Lung (tissue), 12 donors: Measurements from ENCODE around the gene DNAJC4. TPM values are rescaled to one million over a fixed set of nuclear protein-coding genes. Genes with fewer than 3 reads are reported as not detected.

ENCODE experiments used
- ATAC-seq: fragments of 200-7000 bp; cut with Tn5 transposase; one replicate; pipeline ENCODE4 v1.9.1; 2020; ENCODE audit warnings: moderate number of reproducible peaks; ENCODE audit not compliant: insufficient read depth, low FRiP score
- DNase-seq, 3 donors: peaks; one replicate each; pipeline ENCODE4 v3.0.0-alpha.2; 2013 to 2017
- H3K27ac ChIP-seq, 2 donors: one replicate each; pipeline ENCODE4 v1.5.1; 2013; ENCODE audit warnings: mild to moderate bottlenecking in 2 of 2, moderate library complexity in 2 of 2, control low read depth in 1 of 2, inconsistent platforms in 1 of 2, low read depth in 1 of 2, low read length in 1 of 2
- H3K27me3 ChIP-seq, 3 donors: one replicate each; pipeline ENCODE4 v1.5.1; 2013; ENCODE audit warnings: low read length in 2 of 3; ENCODE audit not compliant: control insufficient read depth in 3 of 3, insufficient read depth in 3 of 3
- H3K36me3 ChIP-seq, 4 donors: one replicate each; pipeline ENCODE4 v1.5.1; 2013; ENCODE audit warnings: low read length in 4 of 4, mild to moderate bottlenecking in 1 of 4, moderate library complexity in 1 of 4; ENCODE audit not compliant: control insufficient read depth in 4 of 4, insufficient read depth in 4 of 4
- H3K4me1 ChIP-seq, 5 donors: one replicate each; pipeline ENCODE4 v1.5.1; 2013; ENCODE audit warnings: low read length in 5 of 5, mild to moderate bottlenecking in 2 of 5, moderate library complexity in 1 of 5; ENCODE audit not compliant: control insufficient read depth in 5 of 5, insufficient read depth in 5 of 5
- H3K4me3 ChIP-seq: one replicate; pipeline ENCODE4 v1.5.1; 2013; ENCODE audit warnings: mild to moderate bottlenecking, control low read depth, moderate library complexity
- H3K9ac ChIP-seq, 2 donors: one replicate each; pipeline ENCODE4 v1.5.1; 2013; ENCODE audit warnings: low read length in 2 of 2, control low read depth in 1 of 2; ENCODE audit not compliant: insufficient read depth in 1 of 2
- H3K9me3 ChIP-seq, 4 donors: one replicate each; pipeline ENCODE4 v1.5.1; 2013; ENCODE audit warnings: low read length in 3 of 4, mild to moderate bottlenecking in 1 of 4, moderate library complexity in 1 of 4; ENCODE audit not compliant: control insufficient read depth in 4 of 4, insufficient read depth in 3 of 4
- WGBS, 2 donors: extraction: QIAGEN DNeasy Blood & Tissue Kit; methylation state at CpG; one replicate each; pipeline ENCODE4 v1.1.7; 2013; 5-methylcytosine and 5-hydroxymethylcytosine counted together
- polyA plus RNA-seq, 2 donors: library from polyadenylated mRNA; stranded (reverse); fragments of 200-250 nt; gene quantifications; one replicate each; pipeline ENCODE4 v1.2.1, GENCODE V29; 2013
- total RNA-seq, 2 donors: library from RNA; depleted of rRNA in 1 of 2; stranded (reverse); fragments of >200 nt in 1 of 2; gene quantifications; one replicate each; pipeline ENCODE4 v1.2.1, GENCODE V29; 2014 to 2021
- TF ChIP-seq, protein P1 (sequence below): IDR thresholded peaks from 2 replicates; pipeline ENCODE4 v1.5.1; 2012; ENCODE audit warnings: mild to moderate bottlenecking; ENCODE audit errors: control extremely low read depth, extremely low read depth
- donor health status: control.
- donor health status: control.
- donor health status: Bipolar disorder and iron deficiency.
- donor health status: healthy.
- donor health status: DM: yes; HTN: yes; CAD: no.

DNAJC4 gene
- total and polyA plus RNA-seq, 4 donors: 22.7 to 58.4 (median 34.4) TPM

DNA sequence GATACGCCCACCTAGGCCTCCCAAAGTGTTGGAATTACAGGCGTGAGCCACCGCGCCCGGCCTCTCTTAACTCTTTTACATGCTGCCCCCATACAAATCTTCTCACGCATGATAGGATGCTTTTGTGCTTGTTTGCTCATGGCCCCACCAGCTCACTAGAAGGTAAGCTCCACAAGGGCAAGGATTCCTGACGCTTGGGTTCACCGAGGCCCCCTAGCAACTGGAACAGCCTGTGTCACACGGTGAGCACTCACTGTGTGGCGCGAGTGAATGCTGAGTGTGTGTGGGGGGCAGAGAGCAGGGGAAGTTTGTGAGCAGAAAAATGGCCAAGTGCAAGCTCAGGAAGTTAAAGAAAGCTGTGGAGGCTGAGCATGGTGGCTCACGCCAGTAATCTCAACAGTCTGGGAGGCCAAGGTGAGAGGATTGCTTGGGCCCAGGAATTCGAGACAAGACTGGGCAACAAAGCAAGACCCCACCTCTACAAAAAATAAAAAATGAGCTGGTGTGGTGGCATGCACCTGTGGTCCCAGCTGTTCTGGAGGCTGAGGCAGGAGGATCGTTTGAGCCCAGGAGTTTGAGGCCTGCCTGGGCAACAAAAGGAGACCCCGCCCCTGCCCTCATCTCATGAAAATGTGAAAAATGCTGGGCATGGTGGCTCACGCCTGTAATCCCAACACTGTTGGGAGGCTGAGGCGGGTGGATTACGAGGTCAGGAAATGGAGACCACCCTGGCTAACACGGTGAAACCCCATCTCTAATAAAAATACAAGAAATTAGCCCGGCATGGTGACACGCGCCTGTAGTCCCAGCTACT, 51.8 kb downstream of the DNAJC4 start:
- Histone ChIP-seq H3K4me3 (no peak overlapping the region), H3K27ac (no peak overlapping the region), H3K9ac (no peak overlapping the region), H3K36me3 (peaks cover 0 to 11% (median 5%) of the 10 kb centered on the region in 4 donors), H3K4me1 (peaks cover 0 to 20% (median 0%) of the 10 kb centered on the region in 5 donors), H3K9me3 (no peaks in the 10 kb centered on the region), H3K27me3 (no peaks in the 10 kb centered on the region)
- ATAC-seq (no peak), DNase-seq (no peak)
- WGBS, 2 donors: 95 to 96% methylated on average over 22 of the region's 22 CpGs
- TF ChIP-seq, protein P1, sequence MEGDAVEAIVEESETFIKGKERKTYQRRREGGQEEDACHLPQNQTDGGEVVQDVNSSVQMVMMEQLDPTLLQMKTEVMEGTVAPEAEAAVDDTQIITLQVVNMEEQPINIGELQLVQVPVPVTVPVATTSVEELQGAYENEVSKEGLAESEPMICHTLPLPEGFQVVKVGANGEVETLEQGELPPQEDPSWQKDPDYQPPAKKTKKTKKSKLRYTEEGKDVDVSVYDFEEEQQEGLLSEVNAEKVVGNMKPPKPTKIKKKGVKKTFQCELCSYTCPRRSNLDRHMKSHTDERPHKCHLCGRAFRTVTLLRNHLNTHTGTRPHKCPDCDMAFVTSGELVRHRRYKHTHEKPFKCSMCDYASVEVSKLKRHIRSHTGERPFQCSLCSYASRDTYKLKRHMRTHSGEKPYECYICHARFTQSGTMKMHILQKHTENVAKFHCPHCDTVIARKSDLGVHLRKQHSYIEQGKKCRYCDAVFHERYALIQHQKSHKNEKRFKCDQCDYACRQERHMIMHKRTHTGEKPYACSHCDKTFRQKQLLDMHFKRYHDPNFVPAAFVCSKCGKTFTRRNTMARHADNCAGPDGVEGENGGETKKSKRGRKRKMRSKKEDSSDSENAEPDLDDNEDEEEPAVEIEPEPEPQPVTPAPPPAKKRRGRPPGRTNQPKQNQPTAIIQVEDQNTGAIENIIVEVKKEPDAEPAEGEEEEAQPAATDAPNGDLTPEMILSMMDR: no peak

DNA sequence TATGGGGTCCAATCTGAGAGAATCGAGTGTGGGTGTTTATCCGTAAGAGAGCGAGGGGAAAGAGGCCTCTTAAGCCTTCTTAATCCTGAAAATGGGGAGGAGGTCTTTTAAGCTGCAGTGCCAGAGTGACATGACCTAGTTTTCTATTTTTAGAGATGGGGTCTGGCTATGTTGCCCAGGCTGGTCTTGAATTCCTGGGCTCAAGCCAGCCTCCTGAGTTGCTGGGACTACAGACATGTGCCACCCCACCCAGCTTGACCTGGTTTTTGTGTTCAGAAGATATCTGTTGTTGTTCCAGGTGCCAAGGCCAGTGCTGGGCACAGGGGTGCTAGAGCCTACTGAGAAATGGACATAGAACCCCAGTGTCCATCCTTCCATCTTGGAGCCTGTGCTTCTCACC, 52.7 kb downstream of the DNAJC4 start:
- H3K27me3 ChIP-seq: no peaks in the 10 kb centered on the region
- DNase-seq (no peak), ATAC-seq (no peak)
- no peak overlapping the region for H3K27ac ChIP-seq
- WGBS, 2 donors: 94 to 95% methylated on average over 3 of the region's 3 CpGs
- peaks cover 0 to 13% (median 3%) of the 10 kb centered on the region in 4 donors for H3K36me3 ChIP-seq
- no peak overlapping the region for H3K4me3 ChIP-seq
- H3K4me1 ChIP-seq: peaks cover 0 to 20% (median 0%) of the 10 kb centered on the region in 5 donors
- TF ChIP-seq, protein P1: no peak
- H3K9me3 ChIP-seq: no peaks in the 10 kb centered on the region
- no peak overlapping the region for H3K9ac ChIP-seq

Other genes starting within 250 kb of the DNAJC4 start
- 10 to 100 TPM; 40.8 to 72.2 TPM for gene OTUB1, start 244.1 kb upstream of the DNAJC4 start, total RNA-seq
- gene OTUB1, start 244.1 kb upstream of the DNAJC4 start, polyA plus RNA-seq: 10 to 100 TPM; 72.5 to 95.2 TPM
- under 1 TPM; 0.18 to 0.34 TPM for gene FLRT1, start 194.6 kb upstream of the DNAJC4 start, total RNA-seq
- under 1 TPM; 0.02 to 0.06 TPM for gene FLRT1, start 194.6 kb upstream of the DNAJC4 start, polyA plus RNA-seq
- gene MACROD1, start 64.4 kb upstream of the DNAJC4 start, total RNA-seq: 10 to 100 TPM; 13.6 to 24.5 TPM
- 10 to 100 TPM in 1 of 2 donors, 1 to 10 TPM in 1; 9.9 to 70.0 TPM for gene MACROD1, start 64.4 kb upstream of the DNAJC4 start, polyA plus RNA-seq
- 100 to 1,000 TPM; 107 to 122 TPM for gene STIP1, start 44.4 kb upstream of the DNAJC4 start, total RNA-seq
- 10 to 100 TPM; 75.9 to 82.1 TPM for gene STIP1, start 44.4 kb upstream of the DNAJC4 start, polyA plus RNA-seq
- gene FERMT3, start 23.8 kb upstream of the DNAJC4 start, total RNA-seq: 100 to 1,000 TPM in 1 of 2 donors, 10 to 100 TPM in 1; 17.4 to 102 TPM
- 100 to 1,000 TPM in 1 of 2 donors, 10 to 100 TPM in 1; 67.3 to 182 TPM for gene FERMT3, start 23.8 kb upstream of the DNAJC4 start, polyA plus RNA-seq
- gene TRPT1, start 4.4 kb upstream of the DNAJC4 start, total RNA-seq: 10 to 100 TPM; 18.3 to 34.0 TPM
- 10 to 100 TPM; 34.6 to 62.5 TPM for gene TRPT1, start 4.4 kb upstream of the DNAJC4 start, polyA plus RNA-seq
- 10 to 100 TPM; 23.7 to 90.2 TPM for gene NUDT22, start 4.3 kb upstream of the DNAJC4 start, total RNA-seq
- gene NUDT22, start 4.3 kb upstream of the DNAJC4 start, polyA plus RNA-seq: 10 to 100 TPM; 62.0 to 67.8 TPM
- gene VEGFB, start 4.0 kb downstream of the DNAJC4 start, total RNA-seq: 100 to 1,000 TPM in 1 of 2 donors, 10 to 100 TPM in 1; 37.8 to 124 TPM
- gene VEGFB, start 4.0 kb downstream of the DNAJC4 start, polyA plus RNA-seq: 100 to 1,000 TPM in 1 of 2 donors, 10 to 100 TPM in 1; 43.7 to 115 TPM
- 10 to 100 TPM; 65.2 to 93.0 TPM for gene FKBP2, start 10.5 kb downstream of the DNAJC4 start, total RNA-seq
- gene FKBP2, start 10.5 kb downstream of the DNAJC4 start, polyA plus RNA-seq: 100 to 1,000 TPM; 207 to 397 TPM
- 100 to 1,000 TPM in 1 of 2 donors, 10 to 100 TPM in 1; 28.2 to 185 TPM for gene PPP1R14B, start 16.4 kb downstream of the DNAJC4 start, total RNA-seq
- gene PPP1R14B, start 16.4 kb downstream of the DNAJC4 start, polyA plus RNA-seq: 100 to 1,000 TPM; 119 to 241 TPM
- 10 to 100 TPM; 18.2 to 32.0 TPM for gene PLCB3, start 21.0 kb downstream of the DNAJC4 start, total RNA-seq
- 10 to 100 TPM; 15.0 to 17.1 TPM for gene PLCB3, start 21.0 kb downstream of the DNAJC4 start, polyA plus RNA-seq
- 10 to 100 TPM; 69.5 to 74.1 TPM for gene BAD, start 54.1 kb downstream of the DNAJC4 start, total RNA-seq
- 100 to 1,000 TPM in 1 of 2 donors, 10 to 100 TPM in 1; 77.0 to 127 TPM for gene BAD, start 54.1 kb downstream of the DNAJC4 start, polyA plus RNA-seq
- 10 to 100 TPM; 14.5 to 59.1 TPM for gene GPR137, start 55.3 kb downstream of the DNAJC4 start, total RNA-seq
- gene GPR137, start 55.3 kb downstream of the DNAJC4 start, polyA plus RNA-seq: 10 to 100 TPM; 22.8 to 32.2 TPM
- gene KCNK4, start 60.8 kb downstream of the DNAJC4 start, total RNA-seq: not detected
- under 1 TPM in 1 of 2 donors, not detected in 1; 0.09 TPM for gene KCNK4, start 60.8 kb downstream of the DNAJC4 start, polyA plus RNA-seq
- under 1 TPM in 1 of 2 donors, not detected in 1; 0.67 TPM for gene CATSPERZ, start 69.8 kb downstream of the DNAJC4 start, total RNA-seq
- gene CATSPERZ, start 69.8 kb downstream of the DNAJC4 start, polyA plus RNA-seq: under 1 TPM; 0.31 to 0.98 TPM
- gene ESRRA, start 75.0 kb downstream of the DNAJC4 start, total RNA-seq: 10 to 100 TPM; 10.8 to 78.3 TPM
- 10 to 100 TPM; 67.7 to 88.4 TPM for gene ESRRA, start 75.0 kb downstream of the DNAJC4 start, polyA plus RNA-seq
- 100 to 1,000 TPM; 154 to 173 TPM for gene TRMT112, start 87.0 kb downstream of the DNAJC4 start, total RNA-seq
- gene TRMT112, start 87.0 kb downstream of the DNAJC4 start, polyA plus RNA-seq: 100 to 1,000 TPM; 237 to 484 TPM
- gene PRDX5, start 87.6 kb downstream of the DNAJC4 start, total RNA-seq: 100 to 1,000 TPM; 165 to 306 TPM
- 100 to 1,000 TPM; 443 to 777 TPM for gene PRDX5, start 87.6 kb downstream of the DNAJC4 start, polyA plus RNA-seq
- 10 to 100 TPM; 13.6 to 32.7 TPM for gene CCDC88B, start 109.7 kb downstream of the DNAJC4 start, total RNA-seq
- gene CCDC88B, start 109.7 kb downstream of the DNAJC4 start, polyA plus RNA-seq: 10 to 100 TPM; 54.2 to 56.8 TPM
- 10 to 100 TPM; 25.3 to 53.8 TPM for gene RPS6KA4, start 128.6 kb downstream of the DNAJC4 start, total RNA-seq
- 10 to 100 TPM; 30.0 to 40.9 TPM for gene RPS6KA4, start 128.6 kb downstream of the DNAJC4 start, polyA plus RNA-seq